ENCODE measurements around the gene RAB12.

DNA sequence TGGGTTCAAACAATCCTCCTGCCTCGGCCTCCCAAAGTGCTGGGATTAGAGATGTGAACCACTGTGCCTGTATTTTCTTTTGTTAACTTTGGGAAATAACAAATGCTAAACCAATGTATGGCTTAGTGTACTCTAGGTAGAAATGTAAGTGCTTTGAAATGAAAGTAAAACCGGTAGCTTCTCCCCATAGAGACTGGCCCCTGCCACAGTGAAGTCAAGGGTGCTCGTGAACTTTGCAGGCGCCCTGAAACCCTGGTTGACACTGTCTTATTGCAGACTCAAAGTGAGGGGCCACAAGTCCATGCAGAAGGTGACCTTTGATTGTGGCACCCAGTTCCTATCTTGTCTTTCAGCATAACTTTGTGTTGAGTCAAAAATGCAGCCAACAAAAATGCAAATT is 72.0 kb downstream of the RAB12 start:
- TF ChIP-seq, protein P1, sequence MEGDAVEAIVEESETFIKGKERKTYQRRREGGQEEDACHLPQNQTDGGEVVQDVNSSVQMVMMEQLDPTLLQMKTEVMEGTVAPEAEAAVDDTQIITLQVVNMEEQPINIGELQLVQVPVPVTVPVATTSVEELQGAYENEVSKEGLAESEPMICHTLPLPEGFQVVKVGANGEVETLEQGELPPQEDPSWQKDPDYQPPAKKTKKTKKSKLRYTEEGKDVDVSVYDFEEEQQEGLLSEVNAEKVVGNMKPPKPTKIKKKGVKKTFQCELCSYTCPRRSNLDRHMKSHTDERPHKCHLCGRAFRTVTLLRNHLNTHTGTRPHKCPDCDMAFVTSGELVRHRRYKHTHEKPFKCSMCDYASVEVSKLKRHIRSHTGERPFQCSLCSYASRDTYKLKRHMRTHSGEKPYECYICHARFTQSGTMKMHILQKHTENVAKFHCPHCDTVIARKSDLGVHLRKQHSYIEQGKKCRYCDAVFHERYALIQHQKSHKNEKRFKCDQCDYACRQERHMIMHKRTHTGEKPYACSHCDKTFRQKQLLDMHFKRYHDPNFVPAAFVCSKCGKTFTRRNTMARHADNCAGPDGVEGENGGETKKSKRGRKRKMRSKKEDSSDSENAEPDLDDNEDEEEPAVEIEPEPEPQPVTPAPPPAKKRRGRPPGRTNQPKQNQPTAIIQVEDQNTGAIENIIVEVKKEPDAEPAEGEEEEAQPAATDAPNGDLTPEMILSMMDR (IDR thresholded peaks at IDR 0.05): no peak
- no peak for TF ChIP-seq POLR2A (IDR thresholded peaks at IDR 0.05)
